Stimulated activated CD8-positive, alpha-beta memory T cell treated with anti-CD3 and anti-CD28 coated beads, Interleukin-2, amount 100 ng/mL, for 1 hour (primary cell): ENCODE measurements around the gene POC1A.
A peak's percentile ranks its signal among the peaks of the same experiment; 100 is the strongest.

Experiments
- DNase-seq, 2 donors: peaks; one replicate each; pipeline ENCODE4 v3.0.0-alpha.2; 2020; ENCODE audit warnings: low read depth in 2 of 2

The POC1A gene

GRCh38 chr3:52154135-52155094 is at the start of gene POC1A:
TSS of gene POC1A (minus strand) at chr3:52154423. CDS start at chr3:52154372, 51 bp downstream.
- peak; percentile 66 to 73 for DNase-seq

- no peak for DNase-seq
These were observed 49.5 kb upstream of the POC1A start for GRCh38 chr3:52203701-52204100.

- DNase-seq = no peak
These were observed 48.3 kb upstream of the POC1A start for GRCh38 chr3:52202384-52203077.

GRCh38 chr3:52200981-52201679 is 46.9 kb upstream of the POC1A start:
- no peak for DNase-seq

GRCh38 chr3:52198643-52199608 is 44.7 kb upstream of the POC1A start:
- no peak for DNase-seq

GRCh38 chr3:52197842-52198625 is 43.8 kb upstream of the POC1A start, which contains the start of gene ALAS1:
TSS of gene ALAS1 (plus strand) at chr3:52198160. CDS start at chr3:52199242, 1,082 bp downstream.
- DNase-seq = peak; percentile 89 to 90

- no peak for DNase-seq
These were observed 43.2 kb upstream of the POC1A start for GRCh38 chr3:52197499-52197841.

GRCh38 chr3:52196977-52197376 is 42.8 kb upstream of the POC1A start:
- DNase-seq = no peak

GRCh38 chr3:52195823-52196331 is 41.7 kb upstream of the POC1A start:
- DNase-seq = no peak

- DNase-seq = no peak
These were observed 41.0 kb upstream of the POC1A start for GRCh38 chr3:52195291-52195597.

- no peak for DNase-seq
These were observed 40.5 kb upstream of the POC1A start for GRCh38 chr3:52194485-52195290.

- no peak for DNase-seq
These were observed 38.8 kb upstream of the POC1A start for GRCh38 chr3:52193065-52193464.

- DNase-seq = no peak
These were observed 37.4 kb upstream of the POC1A start for GRCh38 chr3:52191663-52192062.

GRCh38 chr3:52190294-52191074 is 36.3 kb upstream of the POC1A start:
- DNase-seq = no peak

GRCh38 chr3:52188556-52188955 is 34.3 kb upstream of the POC1A start:
- no peak for DNase-seq

- DNase-seq = no peak
These were observed 32.5 kb upstream of the POC1A start for GRCh38 chr3:52186729-52187128.

- DNase-seq = no peak
These were observed 31.6 kb upstream of the POC1A start for GRCh38 chr3:52185837-52186236.

- DNase-seq = no peak
These were observed 31.1 kb upstream of the POC1A start for GRCh38 chr3:52185311-52185710.

GRCh38 chr3:52184690-52185089 is 30.5 kb upstream of the POC1A start:
- no peak for DNase-seq
